Stomach (tissue), 9 donors: Measurements from ENCODE around the gene PKIG. TPM values are rescaled to one million over a fixed set of nuclear protein-coding genes. Genes with fewer than 3 reads are reported as not detected.
A peak's percentile ranks its signal among the peaks of the same experiment; 100 is the strongest.

Experiments
- DNase-seq, 2 donors: peaks; one replicate each; pipeline versions ENCODE4 v3.0.0 to v3.0.0-alpha.2; 2013 to 2019
- H3K27ac ChIP-seq, 5 donors: fragments of 200-600 bp in 4 of 5; sonication (generic) in 4 of 5; one replicate each; pipeline ENCODE4 v1.5.1; 2013 to 2019; ENCODE audit warnings: mild to moderate bottlenecking in 1 of 5, moderate library complexity in 1 of 5
- H3K27me3 ChIP-seq, 3 donors: fragments of 200-600 bp; sonication (generic); one replicate each; pipeline ENCODE4 v1.5.1; 2017 to 2019; ENCODE audit warnings: mixed run types in 1 of 3
- H3K36me3 ChIP-seq, 4 donors: fragments of 200-600 bp; sonication (generic); 1 replicate in 3 of 4; 2 replicates in 1 of 4; pipeline ENCODE4 v1.5.1; 2016 to 2019
- H3K4me1 ChIP-seq, 4 donors: fragments of 200-600 bp; sonication (generic); one replicate each; pipeline ENCODE4 v1.5.1; 2016 to 2019
- H3K4me3 ChIP-seq, 4 donors: fragments of 200-600 bp; sonication (generic) in 3 of 4; one replicate each; pipeline ENCODE4 v1.5.1; 2016 to 2019; ENCODE audit warnings: mild to moderate bottlenecking in 1 of 4
- H3K9me3 ChIP-seq, 4 donors: fragments of 200-600 bp; sonication (generic); one replicate each; pipeline ENCODE4 v1.5.1; 2016 to 2019
- CTCF ChIP-seq, 7 experiments: fragments of 450-650 bp in 4 of 7; fragments of 200-600 bp in 3 of 7; sonication (generic) in 3 of 7; IDR thresholded peaks; one replicate each; pipeline ENCODE4 v1.5.1; 2016 to 2019; ENCODE audit warnings: antibody characterized with exemption in 7 of 7, control low read depth in 2 of 7, mild to moderate bottlenecking in 1 of 7
- EP300 ChIP-seq: sonication (generic); formaldehyde crosslinking; IDR thresholded peaks from one replicate; pipeline ENCODE4 v1.6.1; 2017; ENCODE audit warnings: antibody characterized with exemption
- POLR2A ChIP-seq, 4 donors: fragments of 450-650 bp; IDR thresholded peaks; one replicate each; pipeline ENCODE4 v1.6.1; 2016; ENCODE audit warnings: antibody characterized with exemption in 4 of 4, control low read depth in 2 of 4, mild to moderate bottlenecking in 1 of 4, moderate library complexity in 1 of 4
- POLR2AphosphoS5 ChIP-seq, 3 donors: sonication (generic); formaldehyde crosslinking; IDR thresholded peaks; one replicate each; pipeline ENCODE4 v1.6.1; 2016; ENCODE audit warnings: antibody characterized with exemption in 3 of 3
- WGBS, 5 donors: extraction: QIAGEN DNeasy Blood & Tissue Kit in 3 of 5; methylation state at CpG; one replicate each; pipeline versions ENCODE4 v1.1.5 to v1.1.7; 2013 to 2018; 5-methylcytosine and 5-hydroxymethylcytosine counted together
- intact Hi-C: fragments of 100-400 bp; cut with DNase I; formaldehyde crosslinking; loops from one replicate; pipeline ENCODE4 v1.15.1; 2023; ENCODE audit warnings: low total_unique reads
- polyA plus RNA-seq, 3 donors: library from polyadenylated mRNA; stranded (reverse); fragments of 200-250 nt; gene quantifications; one replicate each; pipeline ENCODE4 v1.2.3, GENCODE V29; 2013
- total RNA-seq, 5 donors: library from RNA; depleted of rRNA; stranded (reverse); fragments of >200 nt; gene quantifications; one replicate each; pipeline versions ENCODE4 v1.1.0 to v1.2.3, GENCODE V29; 2014 to 2016
- donor health status: healthy with polysubstance abuse.
- donor health status: Bipolar disorder and iron deficiency.
- donor health status: healthy.

Gene PKIG
- total and polyA plus RNA-seq, 8 donors: 17.4 to 124 (median 56.4) TPM

GRCh38 chr20:44601236-44601671 is 18.9 kb downstream of the PKIG start:
- WGBS, 5 donors: 40 to 77% (median 69%) methylated on average over 6 to 7 of the region's 7 CpGs
- Histone ChIP-seq H3K27me3 (no peaks in the 10 kb centered on the region), H3K4me1 (peaks cover 45 to 75% (median 61%) of the 10 kb centered on the region in 4 donors), H3K9me3 (no peaks in the 10 kb centered on the region), H3K4me3 (no peak overlapping the region), H3K36me3 (no peaks in the 10 kb centered on the region), H3K27ac (peak overlapping the region; percentile 25 to 89 (median 83))
- intact Hi-C loops: no loop called here
- TF ChIP-seq POLR2A (IDR thresholded peaks at IDR 0.05): no peak
- TF ChIP-seq EP300: no peak
- no peak for TF ChIP-seq CTCF (IDR thresholded peaks at IDR 0.05)
- TF ChIP-seq POLR2AphosphoS5 (IDR thresholded peaks at IDR 0.05): no peak
- no peak for DNase-seq

- H3K27me3 ChIP-seq: no peaks in the 10 kb centered on the region
- H3K9me3 ChIP-seq: no peaks in the 10 kb centered on the region
- H3K36me3 ChIP-seq: no peaks in the 10 kb centered on the region
- no peak overlapping the region for H3K4me3 ChIP-seq
- peak in 1 of 2 donors; percentile 90 for DNase-seq
- intact Hi-C loops: no loop called here
- no peak for TF ChIP-seq EP300
- no peak for TF ChIP-seq POLR2A (IDR thresholded peaks at IDR 0.05)
- TF ChIP-seq CTCF (IDR thresholded peaks at IDR 0.05): no peak
- peak in 2 of 3 donors; percentile 8 to 30 for TF ChIP-seq POLR2AphosphoS5 (IDR thresholded peaks at IDR 0.05)
- peak overlapping the region; percentile 64 to 89 (median 83) for H3K27ac ChIP-seq
- 0 to 10% (median 0%) methylated on average over 1 of the region's 1 CpG for WGBS, 5 donors
- H3K4me1 ChIP-seq: peaks cover 41 to 69% (median 57%) of the 10 kb centered on the region in 4 donors
Observed at GRCh38 chr20:44601801-44602204, 19.4 kb downstream of the PKIG start.

- Histone ChIP-seq H3K9me3 (no peaks in the 10 kb centered on the region), H3K4me1 (peaks cover 34 to 54% (median 46%) of the 10 kb centered on the region in 4 donors), H3K36me3 (no peaks in the 10 kb centered on the region), H3K27me3 (no peaks in the 10 kb centered on the region), H3K4me3 (no peak overlapping the region), H3K27ac (peak overlapping the region in 1 of 5 donors; percentile 83)
- no peak for TF ChIP-seq CTCF (IDR thresholded peaks at IDR 0.05)
- no peak for TF ChIP-seq EP300
- no peak for TF ChIP-seq POLR2AphosphoS5 (IDR thresholded peaks at IDR 0.05)
- TF ChIP-seq POLR2A (IDR thresholded peaks at IDR 0.05): no peak
- no peak for DNase-seq
- WGBS, 5 donors: 80 to 92% (median 90%) methylated on average over 8 of the region's 8 CpGs
- intact Hi-C loops: no loop called here
Observed at GRCh38 chr20:44603327-44603726, 20.9 kb downstream of the PKIG start.

GRCh38 chr20:44606725-44607441 is 24.5 kb downstream of the PKIG start:
- TF ChIP-seq POLR2AphosphoS5 (IDR thresholded peaks at IDR 0.05): no peak
- TF ChIP-seq CTCF (IDR thresholded peaks at IDR 0.05): no peak
- TF ChIP-seq EP300: no peak
- TF ChIP-seq POLR2A (IDR thresholded peaks at IDR 0.05): no peak
- WGBS, 5 donors: 88 to 97% (median 95%) methylated on average over 5 of the region's 5 CpGs
- Histone ChIP-seq H3K4me3 (no peak overlapping the region), H3K36me3 (no peaks in the 10 kb centered on the region), H3K27me3 (no peaks in the 10 kb centered on the region), H3K4me1 (peaks cover 23 to 47% (median 37%) of the 10 kb centered on the region in 4 donors), H3K9me3 (no peaks in the 10 kb centered on the region), H3K27ac (no peak overlapping the region)
- no peak for DNase-seq
- intact Hi-C loops: no loop called here
